DND-41 (cell line): Measurements from ENCODE around the gene L3MBTL4.

Source experiments
- ATAC-seq: fragments of 200-7000 bp; cut with Tn5 transposase; 3 replicates; pipeline ENCODE4 v1.9.1; 2021; ENCODE audit warnings: low read depth; ENCODE audit not compliant: insufficient read depth
- DNase-seq: peaks from one replicate; pipeline ENCODE4 v3.0.0-alpha.2; 2020
- H2AFZ ChIP-seq: 2 replicates; pipeline ENCODE4 v1.6.0; 2012; ENCODE audit warnings: low read depth, low read length
- H3K27ac ChIP-seq: 2 replicates; pipeline ENCODE4 v1.5.1; 2012; ENCODE audit warnings: low read length, inconsistent platforms
- H3K27me3 ChIP-seq: fragments of 200-600 bp; sonication (generic); 2 replicates; pipeline ENCODE4 v1.6.0; 2012; ENCODE audit warnings: low read length, mild to moderate bottlenecking, inconsistent platforms; ENCODE audit not compliant: insufficient read depth, poor library complexity
- H3K36me3 ChIP-seq: 2 replicates; pipeline ENCODE4 v1.5.1; 2012; ENCODE audit warnings: low read length, inconsistent platforms; ENCODE audit not compliant: insufficient read depth
- H3K4me1 ChIP-seq: 2 replicates; pipeline ENCODE4 v1.5.1; 2012; ENCODE audit warnings: mild to moderate bottlenecking, low read length; ENCODE audit not compliant: insufficient read depth
- H3K4me2 ChIP-seq: 2 replicates; pipeline ENCODE4 v1.6.0; 2012; ENCODE audit warnings: mild to moderate bottlenecking, moderate library complexity, low read length, inconsistent platforms; ENCODE audit not compliant: insufficient read depth
- H3K4me3 ChIP-seq, 2 experiments: fragments of 200-600 bp in 1 of 2; shearing (Covaris generic) in 1 of 2; 2 replicates each; pipeline ENCODE4 v1.5.1; 2012 to 2016; ENCODE audit warnings: inconsistent platforms in 2 of 2, low read length in 2 of 2, mild to moderate bottlenecking in 2 of 2, low read depth in 1 of 2, moderate library complexity in 1 of 2
- H3K79me2 ChIP-seq: 2 replicates; pipeline ENCODE4 v1.6.0; 2012; ENCODE audit warnings: low read length, inconsistent platforms; ENCODE audit not compliant: insufficient read depth
- H3K9ac ChIP-seq: 2 replicates; pipeline ENCODE4 v1.6.0; 2012; ENCODE audit warnings: low read depth, mild to moderate bottlenecking, inconsistent platforms, low read length, moderate library complexity
- H3K9me3 ChIP-seq: 2 replicates; pipeline ENCODE4 v1.5.1; 2012; ENCODE audit warnings: low read length, moderate library complexity, mild to moderate bottlenecking, inconsistent platforms; ENCODE audit not compliant: insufficient read depth, severe bottlenecking
- H4K20me1 ChIP-seq: 2 replicates; pipeline ENCODE4 v1.6.0; 2012; ENCODE audit warnings: low read length; ENCODE audit not compliant: insufficient read depth
- EZH2 ChIP-seq: IDR thresholded peaks from 3 replicates; pipeline ENCODE4 v1.6.1; 2012; ENCODE audit warnings: borderline replicate concordance, low read depth, mild to moderate bottlenecking, moderate library complexity, low read length, inconsistent platforms; ENCODE audit not compliant: severe bottlenecking
- TF ChIP-seq, protein P1 (sequence below): IDR thresholded peaks from 2 replicates; pipeline ENCODE4 v1.5.1; 2012; ENCODE audit warnings: borderline replicate concordance, low read length, moderate library complexity, mild to moderate bottlenecking; ENCODE audit not compliant: poor library complexity, severe bottlenecking; ENCODE audit errors: extremely low read depth

The L3MBTL4 gene

DNA sequence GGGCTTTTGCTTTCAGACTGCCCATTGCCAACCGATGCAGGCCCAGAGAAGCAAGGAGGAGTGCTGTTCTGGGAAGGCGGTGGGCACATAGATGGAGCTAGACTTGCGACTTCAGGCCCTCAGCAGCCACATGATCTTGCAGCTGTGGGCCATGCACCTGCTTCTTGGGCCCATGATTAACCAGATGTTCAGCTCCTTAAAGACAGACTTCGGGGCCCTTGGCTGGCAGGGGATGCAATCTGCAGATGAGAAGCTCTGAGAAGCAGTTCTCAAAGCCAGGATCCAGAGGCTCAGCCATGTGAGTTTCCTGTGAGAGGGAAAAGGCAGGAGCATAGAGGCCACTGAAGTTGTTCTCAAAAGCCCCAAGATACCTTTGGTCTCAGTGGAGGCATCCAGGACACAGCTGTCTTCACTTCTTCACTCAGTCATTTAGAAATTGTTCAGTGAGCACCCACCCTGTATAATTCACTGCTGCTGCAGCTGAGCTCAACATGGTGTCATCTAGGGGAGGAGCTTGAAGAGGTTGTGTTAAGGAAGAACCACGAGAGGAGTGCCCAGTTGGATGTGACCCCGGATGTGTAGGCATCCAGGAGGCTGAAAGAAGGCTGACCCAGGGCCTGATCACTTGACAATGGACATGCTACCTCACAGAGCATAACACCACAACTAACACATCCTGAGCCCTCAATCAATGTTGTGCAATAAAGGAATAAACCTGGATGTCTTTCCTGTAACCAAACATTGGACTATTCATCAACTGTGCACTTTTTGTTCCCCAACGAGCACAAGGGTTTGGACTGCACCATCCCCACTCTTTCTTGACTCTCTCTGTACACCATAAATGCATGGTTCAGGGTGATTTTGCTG is 474.7 kb downstream of the L3MBTL4 start:
- TF ChIP-seq, protein P1, sequence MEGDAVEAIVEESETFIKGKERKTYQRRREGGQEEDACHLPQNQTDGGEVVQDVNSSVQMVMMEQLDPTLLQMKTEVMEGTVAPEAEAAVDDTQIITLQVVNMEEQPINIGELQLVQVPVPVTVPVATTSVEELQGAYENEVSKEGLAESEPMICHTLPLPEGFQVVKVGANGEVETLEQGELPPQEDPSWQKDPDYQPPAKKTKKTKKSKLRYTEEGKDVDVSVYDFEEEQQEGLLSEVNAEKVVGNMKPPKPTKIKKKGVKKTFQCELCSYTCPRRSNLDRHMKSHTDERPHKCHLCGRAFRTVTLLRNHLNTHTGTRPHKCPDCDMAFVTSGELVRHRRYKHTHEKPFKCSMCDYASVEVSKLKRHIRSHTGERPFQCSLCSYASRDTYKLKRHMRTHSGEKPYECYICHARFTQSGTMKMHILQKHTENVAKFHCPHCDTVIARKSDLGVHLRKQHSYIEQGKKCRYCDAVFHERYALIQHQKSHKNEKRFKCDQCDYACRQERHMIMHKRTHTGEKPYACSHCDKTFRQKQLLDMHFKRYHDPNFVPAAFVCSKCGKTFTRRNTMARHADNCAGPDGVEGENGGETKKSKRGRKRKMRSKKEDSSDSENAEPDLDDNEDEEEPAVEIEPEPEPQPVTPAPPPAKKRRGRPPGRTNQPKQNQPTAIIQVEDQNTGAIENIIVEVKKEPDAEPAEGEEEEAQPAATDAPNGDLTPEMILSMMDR = no peak
- TF ChIP-seq EZH2 = no peak
- no peak for ATAC-seq
- H2AFZ ChIP-seq = no peak overlapping the region
- H3K4me3 ChIP-seq = no peak overlapping the region
- no peaks in the 10 kb centered on the region for H3K4me1 ChIP-seq
- H3K27ac ChIP-seq = no peak overlapping the region
- no peaks in the 10 kb centered on the region for H3K79me2 ChIP-seq
- no peak for DNase-seq
- H3K4me2 ChIP-seq = no peak overlapping the region
- H3K9me3 ChIP-seq = no peaks in the 10 kb centered on the region
- no peaks in the 10 kb centered on the region for H3K27me3 ChIP-seq
- no peaks in the 10 kb centered on the region for H4K20me1 ChIP-seq
- no peaks in the 10 kb centered on the region for H3K36me3 ChIP-seq
- no peak overlapping the region for H3K9ac ChIP-seq

DNA sequence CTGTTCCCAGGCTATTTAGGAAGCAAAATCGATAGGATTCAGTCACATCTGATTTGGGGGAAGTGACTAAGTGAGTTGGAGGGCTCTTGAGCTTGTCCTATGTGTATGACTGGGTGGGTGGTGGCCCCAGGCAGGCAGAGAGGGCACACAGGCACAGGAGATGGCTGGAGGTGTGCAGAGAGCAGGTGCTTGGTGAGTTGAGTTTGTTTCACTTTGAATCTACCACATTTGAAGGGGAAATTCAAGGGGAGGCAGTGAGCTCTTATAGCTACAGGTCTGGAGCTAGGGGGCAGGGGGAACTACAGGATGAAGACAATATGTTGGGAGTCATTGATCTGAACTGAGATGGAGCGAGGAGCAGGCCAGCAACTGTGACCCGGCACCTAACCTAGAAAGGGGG is 476.9 kb downstream of the L3MBTL4 start:
- no peak for ATAC-seq
- H3K27me3 ChIP-seq = no peaks in the 10 kb centered on the region

DNA sequence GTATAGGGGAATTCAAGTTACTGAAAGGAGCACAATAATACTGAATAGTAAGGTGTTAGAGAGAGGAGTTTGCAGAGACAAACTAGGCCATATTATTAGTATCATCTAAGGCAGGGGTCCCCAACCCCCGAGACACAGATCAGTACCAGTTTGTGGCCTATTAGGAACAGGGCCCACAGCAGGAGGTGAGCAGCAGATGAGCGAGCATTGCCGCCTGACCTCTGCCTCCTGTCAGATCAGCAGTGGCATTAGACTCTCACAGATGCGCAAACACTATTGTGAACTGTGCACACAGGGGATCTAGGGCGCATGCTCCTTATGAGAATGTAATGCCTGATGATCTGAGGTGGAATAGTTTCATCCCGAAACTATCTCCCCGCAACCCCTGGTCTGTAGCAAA is 477.6 kb downstream of the L3MBTL4 start:
- no peaks in the 10 kb centered on the region for H3K79me2 ChIP-seq
- H3K36me3 ChIP-seq = no peaks in the 10 kb centered on the region
- no peak overlapping the region for H3K27ac ChIP-seq
- no peaks in the 10 kb centered on the region for H3K4me1 ChIP-seq
- no peaks in the 10 kb centered on the region for H4K20me1 ChIP-seq
- ATAC-seq (no peak), DNase-seq (no peak)
- H3K9ac ChIP-seq = no peak overlapping the region
- no peak for TF ChIP-seq EZH2
- TF ChIP-seq, protein P1 = no peak
- H2AFZ ChIP-seq = no peak overlapping the region
- H3K4me3 ChIP-seq = no peak overlapping the region
- H3K27me3 ChIP-seq = no peaks in the 10 kb centered on the region
- no peaks in the 10 kb centered on the region for H3K9me3 ChIP-seq
- H3K4me2 ChIP-seq = no peak overlapping the region

More for the DNA sequence above, 476.9 kb downstream of the L3MBTL4 start:
- Histone ChIP-seq H4K20me1 (no peaks in the 10 kb centered on the region), H3K4me1 (no peaks in the 10 kb centered on the region), H3K9ac (no peak overlapping the region), H3K36me3 (no peaks in the 10 kb centered on the region), H3K9me3 (no peaks in the 10 kb centered on the region), H3K4me3 (no peak overlapping the region), H3K4me2 (no peak overlapping the region), H3K27ac (no peak overlapping the region), H2AFZ (no peak overlapping the region), H3K79me2 (no peaks in the 10 kb centered on the region)
- TF ChIP-seq EZH2 = no peak
- TF ChIP-seq, protein P1 = no peak
- no peak for DNase-seq
